GM18511 (cell line): ENCODE results near the gene MKS1.

Experiments used
- ATAC-seq: cut with Tn5 transposase; IDR thresholded peaks from one replicate; pipeline ENCODE4 v1.9.1; 2021; ENCODE audit warnings: mild to moderate bottlenecking, moderate library complexity; ENCODE audit not compliant: unreplicated experiment

MKS1 gene

DNA sequence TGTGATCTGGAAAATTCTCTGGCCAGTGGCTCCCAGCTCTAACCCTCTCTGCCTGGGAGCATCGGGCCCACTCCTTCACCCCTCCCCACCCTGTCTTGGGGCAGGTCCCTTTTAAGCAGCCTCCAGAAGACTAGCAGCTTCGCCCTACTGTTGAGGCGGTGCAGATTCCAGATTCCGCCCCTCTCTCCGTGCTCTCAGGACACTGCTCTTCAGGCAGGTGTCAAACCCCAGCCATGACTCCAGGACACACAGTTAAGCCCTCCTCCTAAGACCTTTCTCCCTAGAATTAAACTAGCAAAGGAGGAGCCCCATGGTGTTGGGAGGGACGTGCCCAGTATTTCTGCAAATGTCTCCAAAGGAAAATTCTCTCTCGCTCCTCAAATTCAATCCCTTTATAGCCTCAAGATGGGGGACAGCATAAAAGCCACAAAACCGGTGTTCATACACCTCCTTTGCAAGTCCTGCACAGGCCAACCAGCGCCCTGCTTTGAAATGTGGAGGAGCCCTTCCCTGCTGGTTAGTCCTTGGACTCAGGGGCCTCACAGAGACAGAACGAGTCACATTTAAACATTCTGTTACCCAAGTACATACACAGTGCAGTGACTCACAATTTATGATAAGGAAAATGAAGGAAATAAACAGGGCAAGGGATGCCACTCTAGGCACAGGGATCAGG is 26.5 kb upstream of the MKS1 start:
- no peak for ATAC-seq

DNA sequence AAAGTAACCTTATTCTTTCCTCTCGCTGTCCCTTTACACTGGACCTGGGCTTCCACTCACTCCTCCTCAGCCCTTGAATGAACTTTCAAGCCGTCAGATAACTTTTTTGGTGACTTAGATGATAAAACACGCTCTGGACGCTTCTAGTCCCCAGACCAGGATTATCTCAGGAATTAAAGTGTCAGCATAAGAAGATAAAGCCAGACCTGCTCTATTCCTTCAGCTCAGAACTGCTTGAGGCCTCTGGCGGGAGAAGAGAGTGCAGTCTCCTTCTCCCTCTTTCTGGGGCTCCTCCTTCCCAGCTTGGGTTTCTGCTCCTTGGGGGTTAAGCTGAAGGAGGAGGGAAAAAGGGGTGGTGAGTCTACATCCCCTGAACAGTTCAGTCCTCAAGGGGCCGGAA is 25.9 kb upstream of the MKS1 start:
- ATAC-seq, result no peak

DNA sequence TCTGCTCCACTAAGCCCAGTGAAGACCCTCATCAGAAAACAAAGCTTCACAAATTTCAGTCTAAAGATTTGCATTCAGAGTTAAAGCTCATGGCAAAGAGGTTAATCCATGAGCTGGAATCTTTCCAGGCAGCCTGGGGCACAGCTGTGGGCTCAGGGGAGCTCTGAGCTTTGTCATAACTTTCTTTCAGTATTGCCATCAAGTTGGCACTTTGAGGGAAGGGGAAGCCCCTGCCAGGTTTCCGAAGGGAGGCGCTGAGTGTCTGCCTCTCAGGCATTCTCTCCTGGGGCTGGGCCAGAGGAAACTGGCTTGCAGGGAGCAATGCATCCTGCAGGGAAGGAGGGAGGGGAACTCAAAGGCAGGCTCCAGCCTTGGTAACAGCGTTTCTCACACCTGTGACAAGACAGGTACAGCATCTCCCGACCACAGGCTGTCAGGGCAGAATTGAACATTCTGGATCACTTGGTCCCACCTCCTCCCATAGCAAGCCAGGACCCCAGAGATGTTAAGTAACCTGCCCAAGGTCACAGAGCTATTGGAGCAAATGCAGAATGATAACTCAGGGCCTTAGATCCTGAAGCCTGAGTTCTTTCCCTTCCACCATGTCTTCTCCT is 23.2 kb upstream of the MKS1 start:
- ATAC-seq, result no peak

DNA sequence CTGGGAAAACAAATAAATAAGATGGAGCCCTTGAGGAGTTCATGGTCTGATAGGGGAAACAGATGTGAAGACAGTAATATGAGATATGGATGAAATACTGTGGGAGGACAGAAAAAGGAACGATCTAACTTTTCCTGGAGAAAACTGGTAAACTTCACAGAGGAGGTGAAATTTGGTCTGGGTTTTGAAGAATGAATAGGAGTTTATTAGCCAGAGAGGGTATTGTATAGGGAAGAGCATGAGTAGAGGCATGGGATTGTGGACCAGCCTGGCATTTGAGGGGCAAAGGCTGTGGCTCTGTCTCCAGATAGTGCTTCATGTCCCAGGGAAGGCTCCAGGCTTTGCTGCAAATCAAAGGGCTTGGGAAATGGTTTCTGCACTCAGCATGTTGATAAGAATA is 20.9 kb upstream of the MKS1 start:
- ATAC-seq, result no peak

DNA sequence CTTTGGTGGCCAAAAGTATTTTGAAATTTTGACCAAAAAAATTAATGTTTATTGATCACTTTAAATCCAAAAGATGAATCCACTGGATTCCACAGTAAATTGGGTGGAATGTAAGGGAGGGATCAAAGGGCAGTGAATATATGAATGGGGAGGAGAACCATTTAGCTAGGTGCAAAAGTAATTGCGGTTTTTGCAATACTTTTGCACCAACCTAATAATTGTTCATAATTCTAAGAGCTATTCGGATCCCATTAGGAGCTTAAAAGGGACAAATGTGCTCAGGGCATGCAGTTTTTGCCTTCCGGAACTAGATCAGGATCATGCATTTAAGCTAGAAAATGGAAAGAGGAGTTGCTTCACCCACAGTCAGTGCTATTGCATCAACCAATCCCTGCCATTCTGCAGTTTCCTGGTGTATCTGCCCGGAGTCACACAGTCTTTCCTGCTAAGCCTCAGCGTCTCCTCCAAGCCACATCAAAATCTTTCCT is 19.1 kb upstream of the MKS1 start, which contains the start of gene LPO:
TSS of gene LPO (plus strand) at position 438 of the 488 bp plus-strand sequence. CDS start 4,396 bp downstream, outside the sequence.
- no peak for ATAC-seq

DNA sequence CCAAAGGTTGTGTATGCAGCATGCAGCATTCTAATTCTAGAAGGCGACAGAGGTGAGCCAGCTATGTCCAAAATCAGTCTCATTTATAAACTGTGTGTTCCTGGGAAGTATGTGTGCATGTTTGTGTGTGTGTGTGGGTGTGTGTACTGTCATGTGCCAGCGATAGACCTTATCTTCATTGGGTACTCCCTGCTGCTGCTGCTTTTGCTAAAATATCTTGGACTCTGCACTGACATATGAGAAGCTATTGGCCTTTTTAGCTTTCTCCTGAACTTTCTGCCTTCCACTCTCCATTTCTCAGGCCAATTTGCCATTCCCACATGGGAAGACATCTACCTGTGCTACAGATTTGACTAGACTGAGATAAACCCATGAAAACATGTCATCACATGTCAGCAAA is 17.3 kb upstream of the MKS1 start:
- ATAC-seq, result no peak

DNA sequence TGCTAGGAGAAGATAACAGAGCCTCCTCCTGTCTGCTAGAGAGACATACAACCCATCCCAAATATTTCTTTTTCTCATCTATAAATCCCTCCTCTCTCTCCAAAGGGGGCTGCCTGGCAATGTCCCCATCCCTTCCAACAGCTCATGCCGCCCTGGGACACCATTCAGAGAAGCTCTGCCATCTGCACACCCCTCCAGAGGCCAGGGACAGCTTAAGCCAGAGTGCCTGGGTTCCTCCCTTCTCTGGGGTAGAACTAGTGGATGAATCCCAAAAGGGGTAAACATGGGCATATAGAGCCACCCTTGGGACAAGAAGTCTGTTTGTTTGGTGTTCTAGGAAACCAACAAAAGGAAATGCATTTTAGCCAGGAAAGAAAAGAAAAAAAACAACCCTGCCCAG is 16.8 kb upstream of the MKS1 start:
- ATAC-seq, result no peak

DNA sequence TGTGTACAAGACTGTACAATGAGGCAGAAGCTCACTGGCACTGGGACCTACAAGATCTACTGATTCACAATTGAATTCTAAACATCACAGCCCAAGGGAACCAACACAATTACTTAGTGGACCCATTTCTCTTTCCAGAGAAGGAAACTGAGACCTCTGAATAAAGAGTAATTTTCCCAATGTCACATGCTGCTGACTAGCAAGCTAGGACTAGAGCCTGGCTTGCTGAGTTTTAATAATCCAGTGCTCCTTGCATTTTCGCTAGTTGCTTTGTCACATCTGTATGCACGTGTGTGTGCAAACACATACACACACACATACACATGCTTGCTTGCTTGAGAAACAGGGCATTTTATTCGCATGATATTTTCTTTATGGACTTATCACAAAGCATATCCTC is 15.5 kb upstream of the MKS1 start:
- ATAC-seq, result no peak

DNA sequence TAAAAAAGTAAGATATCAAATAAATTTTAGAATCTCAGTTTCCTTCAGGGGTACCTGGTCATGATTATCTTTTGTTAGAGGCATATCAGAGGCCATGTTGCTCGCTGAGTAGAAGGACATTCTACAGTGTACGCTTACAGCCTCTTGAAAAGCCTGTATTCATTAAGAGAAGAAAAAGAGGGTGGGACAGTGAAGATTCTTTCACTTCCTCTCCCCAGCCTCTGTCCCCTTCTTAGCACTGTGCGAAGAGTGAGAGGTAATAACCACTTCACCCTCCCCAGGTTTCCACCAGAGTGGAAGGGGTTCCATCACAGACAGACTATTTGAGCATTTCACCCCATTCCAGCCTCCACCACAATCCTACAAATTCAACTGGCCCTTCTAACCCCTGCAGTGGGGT is 14.5 kb upstream of the MKS1 start:
- ATAC-seq, result peak; percentile 79

DNA sequence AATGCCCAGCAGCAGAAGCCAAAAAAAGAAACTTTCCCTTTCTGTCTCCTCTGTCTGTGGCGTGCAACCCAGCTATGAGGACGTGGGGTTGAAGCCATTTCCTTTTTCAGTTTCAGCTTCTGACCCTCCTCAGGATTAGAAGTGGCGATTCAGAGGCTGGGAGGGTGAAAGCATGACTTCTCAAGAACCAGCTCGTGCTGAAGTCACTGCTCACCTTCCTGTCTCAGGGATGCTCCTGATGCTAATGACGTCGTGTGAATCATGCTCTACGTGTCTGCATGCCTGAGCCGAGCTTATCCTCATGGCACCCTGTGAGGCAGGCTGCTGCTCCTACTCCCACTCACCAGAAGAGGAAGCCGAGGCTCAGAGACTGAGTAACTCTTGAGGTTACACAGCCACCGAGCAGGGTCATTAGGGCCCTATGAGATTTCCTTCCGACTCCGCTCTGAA is 13.7 kb upstream of the MKS1 start:
- peak; percentile 86 for ATAC-seq

DNA sequence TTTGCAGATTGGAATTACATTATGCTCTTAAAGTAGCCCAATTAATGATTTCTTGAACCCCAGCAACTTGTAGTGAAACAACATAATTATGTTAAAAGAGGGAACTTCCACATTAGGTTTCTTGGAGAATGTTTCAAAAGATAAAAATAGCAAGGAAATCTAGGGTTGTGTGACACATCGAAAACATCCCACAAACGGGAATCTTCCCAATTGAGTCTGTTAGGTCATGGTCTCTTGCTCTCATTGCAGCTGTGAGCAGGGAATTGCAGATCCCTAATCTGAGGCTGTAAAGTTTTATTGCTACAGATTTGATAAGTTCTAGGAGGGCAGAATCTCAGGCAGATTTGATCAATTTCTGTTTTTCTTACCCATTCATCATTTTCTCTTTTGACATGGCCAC is 12.6 kb upstream of the MKS1 start:
- no peak for ATAC-seq

DNA sequence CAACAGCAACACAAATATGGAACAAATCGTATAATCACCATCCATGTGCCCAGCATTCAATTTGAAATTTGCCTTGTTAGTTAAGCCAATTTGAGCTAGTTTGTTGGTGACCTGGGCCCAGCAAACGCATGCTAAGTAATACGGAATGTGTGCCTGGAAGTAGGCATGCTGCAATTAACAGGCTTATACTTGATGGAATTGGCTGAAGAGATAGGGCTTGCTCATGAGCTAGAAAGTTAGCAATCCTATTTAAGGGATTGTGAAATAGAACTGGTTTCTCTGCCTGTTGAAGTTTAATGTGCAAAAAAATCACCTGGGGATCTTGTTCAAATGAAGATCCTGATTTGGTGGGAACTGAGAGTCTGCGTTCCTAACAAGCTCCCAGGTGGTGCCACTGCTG is 10.8 kb upstream of the MKS1 start:
- ATAC-seq, result no peak

DNA sequence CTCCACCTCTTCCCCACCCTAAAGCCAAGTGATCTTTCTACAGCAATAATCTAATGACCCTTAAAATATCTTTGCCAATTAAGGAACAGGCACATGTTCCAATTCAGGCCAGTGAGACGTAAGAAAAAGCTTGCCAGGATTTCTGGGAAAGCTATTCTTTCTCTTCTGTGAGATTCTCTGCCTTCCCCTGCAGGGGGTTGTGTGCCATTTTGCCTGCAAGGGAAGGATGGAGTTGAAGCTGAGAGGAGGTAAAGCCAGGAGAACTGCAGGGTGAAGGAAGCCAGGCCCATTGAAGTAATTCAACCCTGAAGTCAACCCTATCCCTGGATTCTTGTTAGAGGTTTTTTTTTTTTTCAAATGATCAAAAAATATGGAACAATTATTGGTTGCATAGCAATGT is 10.3 kb upstream of the MKS1 start:
- no peak for ATAC-seq

DNA sequence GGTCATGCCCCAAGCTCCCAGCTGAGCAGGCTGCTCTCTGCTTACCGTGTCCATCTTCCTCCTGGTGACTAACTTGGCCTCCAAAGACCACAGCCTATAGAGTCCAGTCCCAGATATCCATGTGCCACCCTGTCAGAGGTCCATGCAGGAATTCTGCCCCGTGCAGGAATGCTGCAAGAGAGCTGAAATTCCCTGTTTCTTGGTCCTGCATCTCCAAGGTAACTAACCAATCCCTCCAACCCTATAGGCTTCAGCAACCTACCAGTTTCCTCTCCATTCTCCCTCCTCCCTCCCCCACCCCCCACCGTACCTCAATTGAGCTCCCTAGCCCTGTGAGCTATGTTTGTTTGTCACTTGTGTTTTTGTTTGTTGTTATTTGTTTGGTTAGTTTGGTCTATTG is 9.6 kb upstream of the MKS1 start:
- no peak for ATAC-seq

DNA sequence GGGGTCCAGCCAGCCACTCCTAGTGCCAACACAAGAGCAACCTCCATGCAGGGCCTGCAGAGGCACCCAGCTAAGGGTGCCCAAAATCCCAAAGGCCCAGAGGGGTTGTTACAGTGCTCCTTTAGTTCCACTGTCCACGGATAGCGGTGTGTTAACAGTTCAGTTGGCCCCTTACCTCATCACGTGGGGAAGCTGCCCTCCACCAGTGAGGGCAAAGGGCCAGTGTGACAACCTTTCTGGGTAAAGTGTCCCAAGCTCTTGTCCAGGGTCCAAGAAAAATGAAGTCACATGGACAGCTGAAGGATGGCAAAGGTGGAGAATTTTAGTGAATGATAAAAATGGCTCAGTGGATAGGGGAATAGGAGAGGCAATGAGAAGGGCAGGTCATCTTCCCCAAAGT is 8.7 kb upstream of the MKS1 start:
- ATAC-seq, result no peak

DNA sequence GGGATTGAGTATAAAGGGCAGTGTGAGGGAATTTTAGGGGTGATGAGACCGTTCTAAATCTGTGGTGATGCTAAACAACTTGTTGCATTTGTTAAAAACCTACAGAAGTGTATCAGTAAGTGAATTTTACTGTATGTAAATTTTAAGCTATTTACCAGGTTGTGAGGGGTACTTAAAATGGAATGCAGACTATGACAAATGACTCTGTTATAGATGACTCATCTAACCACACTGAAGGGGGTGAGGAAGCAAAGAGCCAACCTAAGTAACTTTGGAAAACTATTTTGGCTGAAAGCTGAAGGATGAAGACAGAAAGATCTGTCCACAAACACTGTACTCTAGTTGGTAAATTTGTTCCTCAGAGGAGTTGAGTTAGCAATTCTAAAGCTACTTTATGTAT is 5.3 kb upstream of the MKS1 start:
- no peak for ATAC-seq

DNA sequence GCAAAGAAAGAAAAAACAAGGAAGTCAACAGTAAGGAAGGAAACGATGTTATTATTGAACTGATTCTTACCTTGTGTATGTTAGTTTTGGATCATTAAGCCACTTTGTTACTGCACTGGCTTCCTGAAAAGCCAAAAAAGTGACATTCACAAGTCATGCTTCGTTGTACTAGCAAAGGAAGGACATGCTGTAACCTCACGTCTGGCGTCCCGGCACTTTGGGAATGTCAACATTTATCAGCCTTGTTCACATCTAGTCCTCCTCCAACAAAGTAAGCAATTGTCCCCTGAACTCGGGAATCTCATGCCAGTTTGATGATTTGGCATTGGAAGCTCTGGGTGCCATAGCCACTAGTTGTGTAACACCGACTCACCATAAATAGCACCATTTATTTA is 731 bp upstream of the MKS1 start:
- no peak for ATAC-seq

DNA sequence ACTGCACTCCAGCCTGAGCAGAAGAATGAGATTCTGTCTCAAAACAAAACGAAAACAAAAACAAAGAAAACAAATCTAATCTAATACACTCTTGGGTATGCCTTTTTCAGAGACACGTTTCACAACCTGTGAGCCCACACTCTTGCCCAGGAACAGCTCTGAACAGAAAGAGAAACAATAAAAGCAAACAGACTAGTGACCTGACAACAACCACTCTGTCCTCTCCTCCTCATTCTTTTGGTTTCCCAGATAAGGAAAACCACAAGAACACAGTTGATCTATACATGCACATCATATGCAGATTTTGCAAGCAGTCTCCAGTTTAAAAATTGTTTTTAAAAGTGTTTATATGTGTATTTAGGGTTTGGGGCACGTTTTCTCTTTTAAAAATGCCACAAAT is 1.3 kb downstream of the MKS1 start:
- no peak for ATAC-seq

DNA sequence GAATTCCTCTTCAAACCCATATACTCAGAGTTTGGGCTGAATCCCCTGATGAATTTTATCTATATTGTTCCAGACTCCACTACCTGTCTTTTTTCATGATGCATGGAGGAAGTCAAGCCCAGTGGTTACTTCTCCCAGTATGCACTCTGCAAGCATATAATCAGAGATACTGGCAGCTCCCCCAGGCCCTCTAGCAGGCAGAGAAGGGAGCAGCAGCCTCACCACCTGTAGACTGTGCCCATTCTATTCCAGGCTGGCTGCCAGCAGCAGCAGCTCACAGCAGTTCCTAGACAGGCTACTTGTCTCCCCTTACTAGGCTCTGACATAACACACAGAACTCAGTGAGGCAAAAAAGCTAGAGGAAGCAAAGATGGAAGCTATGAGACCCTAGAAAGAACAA is 3.4 kb downstream of the MKS1 start:
- ATAC-seq, result no peak

DNA sequence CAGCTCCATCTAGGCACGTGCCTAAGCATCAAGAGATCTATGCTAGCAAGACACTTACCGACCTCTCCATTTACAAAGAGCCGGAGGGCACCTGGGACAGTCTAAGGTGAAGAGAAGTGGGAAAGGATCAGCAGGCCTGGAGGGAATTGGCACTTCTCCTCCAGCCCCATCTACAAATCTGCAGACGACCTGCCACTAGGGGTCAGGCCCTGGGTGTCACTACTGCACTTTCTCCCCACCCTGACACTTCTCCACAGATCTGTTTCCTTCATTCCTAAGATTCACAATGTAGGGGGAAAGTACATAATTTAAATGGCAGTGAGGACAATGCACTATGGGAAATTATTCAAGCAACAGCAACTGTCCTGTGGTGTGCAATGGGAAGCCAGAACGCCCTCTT is 8.1 kb downstream of the MKS1 start:
- no peak for ATAC-seq

DNA sequence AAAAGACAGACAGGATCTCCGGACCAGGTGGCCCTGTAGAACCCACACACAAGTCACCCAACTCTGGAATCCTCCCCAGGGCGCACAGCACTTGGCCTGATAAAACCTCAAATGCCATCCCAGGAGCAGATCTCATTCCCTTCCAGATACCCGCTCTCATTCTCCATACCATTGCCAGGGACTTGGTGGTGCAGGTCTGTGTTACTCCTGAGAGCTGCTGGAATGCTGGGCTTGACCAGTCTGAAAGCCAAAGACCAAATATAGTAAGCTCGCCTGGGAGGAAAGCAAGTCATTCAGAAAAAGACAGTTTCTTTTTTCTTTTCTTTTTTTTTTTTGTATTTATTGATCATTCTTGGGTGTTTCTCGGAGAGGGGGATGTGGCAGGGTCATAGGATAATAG is 10.7 kb downstream of the MKS1 start:
- no peak for ATAC-seq

DNA sequence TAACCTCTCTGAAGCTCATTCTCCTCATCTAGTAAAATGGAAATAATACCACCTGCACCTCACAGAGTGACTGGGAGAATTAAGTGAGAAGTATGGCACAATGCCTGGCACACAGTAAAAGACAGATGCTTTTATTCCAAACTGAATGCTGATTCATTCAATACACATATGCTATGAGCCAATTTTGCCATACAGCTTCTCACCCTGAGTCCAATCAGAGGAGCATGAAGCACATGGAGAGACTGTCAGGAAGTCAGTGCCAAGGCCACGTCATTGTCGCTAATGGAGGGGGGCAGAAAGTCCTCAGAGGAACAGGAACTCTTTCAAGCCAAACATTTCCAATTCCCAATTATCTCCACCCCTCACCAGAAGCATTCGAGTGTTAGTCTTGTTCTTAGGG is 11.6 kb downstream of the MKS1 start:
- ATAC-seq, result no peak

DNA sequence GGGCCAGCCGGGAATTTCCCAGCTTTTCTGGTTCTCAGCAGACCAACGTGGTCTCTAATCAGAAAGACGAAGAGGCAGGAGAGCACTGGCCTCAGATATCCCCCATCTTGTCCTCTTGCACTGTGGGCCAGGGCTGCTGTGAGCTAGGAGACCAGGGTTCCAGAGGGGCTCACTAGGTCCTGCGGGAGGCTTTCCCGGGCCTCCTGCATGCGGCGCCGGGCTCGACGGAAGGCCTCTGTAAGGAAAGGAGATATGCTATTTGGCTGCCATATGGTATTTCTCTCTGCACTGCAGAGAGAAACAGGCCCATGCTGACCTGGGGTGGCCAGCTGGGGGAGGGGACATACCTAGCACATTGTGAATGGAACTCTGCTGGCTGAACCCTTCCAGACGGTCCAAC is 13.1 kb downstream of the MKS1 start:
- no peak for ATAC-seq
